Gastroesophageal sphincter (tissue), 3 donors: ENCODE data around the gene PDE1C.

Experiments
- CTCF ChIP-seq, 4 experiments: fragments of 200-600 bp in 2 of 4; fragments of 450-650 bp in 2 of 4; sonication (generic) in 1 of 4; IDR thresholded peaks; one replicate each; pipeline ENCODE4 v1.5.1; 2017 to 2019; ENCODE audit warnings: antibody characterized with exemption in 4 of 4, mild to moderate bottlenecking in 2 of 4, moderate library complexity in 2 of 4
- EP300 ChIP-seq: sonication (generic); formaldehyde crosslinking; IDR thresholded peaks from one replicate; pipeline ENCODE4 v1.6.1; 2017; ENCODE audit warnings: antibody characterized with exemption, mild to moderate bottlenecking
- POLR2A ChIP-seq, 2 donors: fragments of 450-650 bp; IDR thresholded peaks; one replicate each; pipeline ENCODE4 v1.6.1; 2017; ENCODE audit warnings: antibody characterized with exemption in 2 of 2, mild to moderate bottlenecking in 2 of 2, moderate library complexity in 1 of 2

GRCh38 chr7:31971049-31971667 lies 99.0 kb downstream of the PDE1C start:
- TF ChIP-seq CTCF (IDR thresholded peaks at IDR 0.05): no peak
- TF ChIP-seq EP300: no peak
- TF ChIP-seq POLR2A (IDR thresholded peaks at IDR 0.05): no peak
